OCI-LY7 (cell line): ENCODE results near the gene CAPS.

ENCODE experiments used
- CTCF ChIP-seq: fragments of 200-600 bp; sonication (generic); conservative IDR thresholded peaks from 2 replicates; pipeline ENCODE4 v1.5.1; 2014; ENCODE audit warnings: mild to moderate bottlenecking, antibody characterized with exemption, low read length, moderate library complexity, mixed read lengths
- EZH2phosphoT487 ChIP-seq: fragments of 200-600 bp; sonication (generic); IDR thresholded peaks from 2 replicates; pipeline ENCODE4 v1.6.1; 2018; ENCODE audit warnings: low read depth, borderline replicate concordance, mild to moderate bottlenecking, mixed run types, antibody characterized with exemption, low read length, moderate library complexity, mixed read lengths

- TF ChIP-seq CTCF (no peak), EZH2phosphoT487 (no peak)
These were observed 46.2 kb downstream of the CAPS start for GRCh38 chr19:5960005-5961001.
